Right forelimb (tissue), 1 donor: ENCODE data around the gene FCF1.

Experiments used
- DNase-seq: peaks from one replicate; pipeline ENCODE4 v3.0.0-alpha.2; 2018

The FCF1 gene

DNA sequence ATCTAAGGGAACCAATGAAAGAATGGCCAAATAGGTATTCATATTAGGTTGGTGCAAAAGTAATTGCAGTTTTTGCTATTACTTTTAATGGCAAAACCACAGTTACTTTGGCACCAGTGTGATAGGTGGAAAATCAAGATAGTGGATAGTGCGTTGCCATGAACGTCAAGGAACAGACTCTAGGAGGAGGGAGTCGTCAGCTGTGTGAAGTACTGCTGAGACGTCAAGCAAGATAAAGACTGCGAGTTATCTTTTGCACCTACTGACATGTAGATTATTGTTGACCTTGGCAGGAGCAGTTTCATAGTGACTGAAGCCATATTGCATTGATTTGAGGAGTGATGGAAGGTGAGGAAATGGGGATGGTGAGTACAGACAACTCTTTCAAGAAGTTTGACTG lies 58.5 kb downstream of the FCF1 start:
- no peak for DNase-seq

DNA sequence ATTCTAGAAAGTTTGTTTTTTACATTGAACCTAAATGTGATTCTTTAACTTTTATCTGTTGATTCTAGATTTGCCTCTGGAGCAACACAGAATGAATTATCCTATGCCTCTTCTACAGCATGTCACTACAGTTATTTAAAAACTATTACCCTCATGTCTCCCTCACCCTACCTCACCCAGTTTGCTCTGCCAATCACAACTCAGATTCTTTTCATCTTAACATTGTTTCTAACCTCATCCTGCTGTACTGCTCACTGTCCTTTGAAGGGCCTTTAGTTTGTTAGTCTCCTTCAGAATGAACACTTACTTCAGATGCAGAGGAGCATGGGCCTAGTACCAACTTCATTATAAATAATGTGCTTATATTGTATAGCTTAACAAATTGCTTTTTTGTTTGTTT lies 71.7 kb downstream of the FCF1 start:
- no peak for DNase-seq

DNA sequence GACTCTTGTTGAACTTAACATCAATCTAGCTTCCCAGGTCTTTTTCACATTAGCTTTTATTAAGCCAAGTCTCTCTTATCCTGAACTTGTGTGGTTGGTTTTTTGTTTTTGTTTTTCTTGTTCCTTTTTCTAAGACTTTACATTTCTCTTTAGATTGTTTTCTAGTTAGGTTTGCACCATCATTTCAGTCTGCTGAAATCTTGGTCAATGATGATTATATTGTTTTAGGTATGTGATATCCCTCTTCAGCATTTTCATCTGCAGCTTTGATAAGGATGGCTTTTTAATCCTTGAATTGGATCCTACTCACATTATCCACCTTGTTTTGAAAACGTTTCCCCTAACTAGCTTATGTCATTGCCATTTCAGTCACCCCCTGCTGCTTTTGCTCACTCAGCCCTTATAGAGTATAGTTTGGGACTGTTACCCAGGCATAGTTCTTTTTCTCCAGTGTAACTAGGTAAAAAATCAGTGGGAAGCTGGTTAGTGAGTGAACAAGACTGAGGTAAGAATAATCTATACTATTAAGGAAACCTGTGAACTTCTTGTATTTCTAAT lies 72.2 kb downstream of the FCF1 start:
- DNase-seq: no peak

DNA sequence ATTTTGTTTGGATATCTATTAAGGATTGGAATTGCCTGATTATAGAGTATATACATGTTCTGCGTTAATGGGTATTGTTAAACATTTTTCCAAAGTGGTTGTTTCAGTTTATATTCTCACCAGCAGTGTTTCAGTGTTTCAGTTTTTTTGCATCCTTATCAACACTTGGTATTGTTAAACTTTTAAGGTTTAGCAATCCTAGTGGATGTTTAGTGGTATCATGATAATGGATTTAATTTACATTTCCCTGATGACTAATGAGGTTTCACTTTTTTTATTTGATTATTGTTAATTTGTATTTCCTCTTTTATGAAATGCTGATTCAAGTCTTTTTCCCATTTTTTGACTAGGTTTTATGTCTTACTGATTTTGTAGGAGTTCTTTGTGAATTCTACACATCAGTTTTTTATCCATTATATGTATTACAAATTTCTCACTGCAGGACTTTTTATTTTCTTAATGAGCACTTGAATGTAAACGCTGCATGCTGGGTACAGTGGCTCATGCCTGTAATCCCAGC lies 73.9 kb downstream of the FCF1 start:
- no peak for DNase-seq
